ENCODE data around the gene MPC1L.
"Not testable (repeated sequence)": the region's sequence is repeated elsewhere in the genome, so short reads cannot be mapped to it uniquely, and the experiment has no call there.

The MPC1L gene

DNA sequence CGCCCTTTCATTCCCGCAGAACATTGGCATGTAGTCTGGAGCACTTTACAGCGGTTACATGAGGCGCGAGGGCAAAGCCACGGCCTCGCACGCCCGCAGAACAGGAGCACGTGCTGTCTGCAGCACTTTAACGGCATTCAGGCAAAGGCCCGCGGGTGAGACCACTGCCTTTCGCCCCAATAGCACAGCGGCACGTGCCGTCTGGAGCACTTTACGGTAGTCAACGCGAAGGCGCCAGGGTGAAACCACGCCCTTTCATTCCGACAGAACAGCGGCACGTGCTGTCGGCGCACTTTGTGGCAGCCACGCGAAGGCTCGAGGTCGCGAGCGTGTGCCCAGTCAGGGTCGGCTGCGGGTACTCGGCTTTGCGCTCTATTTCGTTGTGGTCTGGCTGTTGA lies at the start of gene MPC1L:
Gene MPC1L, plus strand, starts transcription at position 290 of the 398 bp plus-strand sequence. CDS start 138 bp downstream, outside the sequence.
- DNase-seq, result no peak

DNA sequence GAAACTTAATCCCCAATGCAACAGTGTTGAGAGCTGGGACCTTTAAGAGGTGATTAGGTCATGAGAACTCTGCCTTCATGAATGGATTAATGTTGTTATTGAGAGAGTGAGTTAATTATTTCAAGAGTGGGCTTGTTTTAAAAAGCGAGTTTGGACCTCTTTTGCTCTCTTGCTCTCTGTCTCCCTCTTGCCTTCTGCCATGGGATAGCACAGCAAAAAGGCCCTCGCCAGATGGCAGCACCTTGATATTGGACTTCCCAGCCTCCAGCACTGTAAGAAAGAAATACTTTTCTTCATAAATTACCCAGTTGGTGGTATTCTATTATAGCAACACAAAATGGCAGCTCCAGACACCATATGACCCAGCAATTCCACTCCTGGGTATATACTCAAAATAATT lies 49.5 kb upstream of the MPC1L start:
- DNase-seq, result no peak

DNA sequence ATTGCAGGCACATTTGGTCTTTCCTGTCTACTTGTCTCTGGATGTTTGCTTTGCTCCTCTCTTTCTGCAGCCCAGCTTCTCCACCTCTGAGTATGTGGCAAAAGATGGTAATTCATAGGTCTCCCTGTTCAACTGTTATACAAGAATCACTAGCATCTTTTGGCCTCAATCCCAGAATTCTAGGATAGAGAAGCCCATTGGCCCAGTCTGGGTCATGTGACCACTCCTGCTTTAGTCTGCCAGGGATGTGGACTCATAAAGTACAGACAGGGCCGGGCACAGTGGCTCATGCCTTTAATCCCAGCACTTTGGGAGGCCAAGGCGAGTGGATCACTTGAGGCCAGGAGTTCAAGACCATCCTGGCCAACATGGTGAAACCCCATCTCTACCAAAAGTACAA lies 47.8 kb upstream of the MPC1L start:
- DNase-seq, result not testable (repeated sequence)

DNA sequence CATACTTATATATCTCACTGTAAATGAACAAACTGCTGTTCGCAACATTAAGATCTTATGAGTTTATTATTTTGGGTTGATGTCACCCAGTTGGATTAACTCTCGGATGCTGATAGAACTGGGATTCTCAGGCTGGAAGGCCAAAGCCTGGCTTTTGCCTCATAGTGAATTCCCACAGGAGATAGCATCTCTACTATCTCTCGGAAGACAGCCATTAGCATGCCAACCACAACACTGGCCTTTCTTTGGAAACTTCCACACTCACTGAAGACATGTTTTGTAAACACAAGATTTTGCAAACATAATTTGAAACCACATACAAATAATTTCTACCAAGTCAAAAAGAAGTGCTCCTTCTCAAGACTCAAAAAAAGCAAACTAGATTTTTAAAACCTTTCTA lies 46.9 kb upstream of the MPC1L start:
- no peak for DNase-seq

DNA sequence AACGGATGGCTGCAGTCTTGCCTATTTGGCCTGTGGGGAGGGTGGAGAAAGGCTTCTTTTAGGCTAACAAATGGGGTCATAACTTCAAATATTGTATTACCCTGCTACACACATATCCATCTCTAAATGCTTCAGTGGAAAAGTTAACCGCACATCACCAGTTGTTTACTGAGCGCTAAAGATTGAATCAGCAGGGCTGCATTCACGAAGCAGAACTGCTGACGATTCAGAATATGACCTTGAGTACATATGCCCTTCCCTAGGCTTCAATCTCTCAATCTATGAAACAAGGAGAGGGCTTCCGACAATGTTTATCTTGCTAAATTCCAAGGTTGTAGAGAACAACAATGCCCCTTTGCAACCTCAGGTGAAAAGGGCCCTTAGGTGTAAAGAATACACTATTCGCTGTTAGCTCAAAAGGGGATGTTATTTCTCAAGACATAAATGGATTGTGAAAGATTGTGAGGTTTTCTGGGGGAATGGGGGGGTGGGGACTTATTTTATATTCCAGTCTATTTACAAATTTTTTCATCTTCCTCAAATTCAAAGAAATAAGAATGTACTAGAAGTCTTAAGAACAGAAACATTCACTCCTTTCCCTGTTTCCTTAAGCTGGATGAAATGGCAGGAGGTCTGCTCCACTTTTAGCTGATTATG lies 45.1 kb upstream of the MPC1L start:
- DNase-seq, result no peak

GRCh38 chrX:40579141-40579540 lies 44.1 kb upstream of the MPC1L start:
- DNase-seq, result no peak

DNA sequence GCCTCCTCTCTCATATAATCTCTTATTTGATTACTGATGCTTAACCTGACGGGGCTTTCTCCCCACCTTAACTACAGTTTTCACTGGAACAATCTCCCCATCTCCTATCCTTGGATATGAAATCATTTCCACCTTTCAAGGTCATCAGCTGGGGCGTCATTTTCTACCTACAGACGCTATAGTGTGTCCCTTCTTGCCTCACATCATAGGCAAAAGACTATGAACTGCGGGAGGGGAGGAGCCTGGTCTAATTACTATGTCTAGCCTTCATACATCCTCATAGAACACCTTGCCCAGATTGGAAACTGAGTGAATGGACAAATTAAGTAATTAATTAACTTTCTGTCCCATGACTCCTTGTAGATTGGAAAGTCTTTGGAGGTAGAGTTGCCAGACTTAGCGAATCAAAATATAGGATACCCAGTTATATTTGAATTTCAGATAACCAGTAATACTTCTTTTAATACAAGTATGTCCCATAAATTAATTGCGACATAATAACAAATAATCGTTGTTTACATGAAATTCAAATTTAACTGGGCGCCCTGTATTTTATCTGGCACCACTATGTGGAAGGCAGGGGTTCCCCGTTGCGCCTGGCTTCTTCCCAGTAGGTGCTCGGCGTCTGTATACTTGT lies 43.2 kb upstream of the MPC1L start:
- DNase-seq, result no peak

GRCh38 chrX:40580537-40581335 lies 42.5 kb upstream of the MPC1L start, which contains the start of gene ATP6AP2:
Gene ATP6AP2 (plus strand): TSS chrX:40580970. CDS start chrX:40581066, 96 bp downstream.
- peak; percentile 90 for DNase-seq

DNA sequence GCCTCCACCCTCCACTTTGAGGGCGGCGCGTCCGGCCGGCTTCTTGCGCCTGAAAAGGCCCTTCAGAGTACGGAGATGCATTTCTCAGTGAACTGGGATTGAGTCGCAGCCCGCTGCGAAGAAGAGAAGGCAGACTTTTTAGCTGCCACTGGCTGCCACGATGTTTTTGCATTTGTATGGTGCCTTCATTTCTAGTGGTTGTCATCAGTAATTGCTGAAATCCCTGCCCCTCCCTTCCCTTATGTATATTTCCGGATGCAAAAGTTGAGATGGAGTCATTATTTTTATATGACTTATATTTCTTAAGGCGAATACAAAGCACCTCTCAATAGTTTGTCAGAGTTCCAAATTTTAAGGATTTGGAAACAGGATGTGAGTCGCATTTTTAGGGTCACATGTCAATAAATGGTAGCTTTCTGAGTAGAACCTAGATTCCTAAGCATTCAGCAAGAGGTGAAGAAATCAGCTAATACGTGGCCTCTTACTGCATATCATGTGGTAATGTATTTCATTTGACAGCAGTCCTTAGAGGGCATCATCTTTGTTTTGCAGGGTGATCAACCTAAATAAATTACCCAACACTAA lies 41.8 kb upstream of the MPC1L start:
- DNase-seq, result no peak

- not testable (repeated sequence) for DNase-seq
Observed at GRCh38 chrX:40582178-40582577, 41.0 kb upstream of the MPC1L start.

DNA sequence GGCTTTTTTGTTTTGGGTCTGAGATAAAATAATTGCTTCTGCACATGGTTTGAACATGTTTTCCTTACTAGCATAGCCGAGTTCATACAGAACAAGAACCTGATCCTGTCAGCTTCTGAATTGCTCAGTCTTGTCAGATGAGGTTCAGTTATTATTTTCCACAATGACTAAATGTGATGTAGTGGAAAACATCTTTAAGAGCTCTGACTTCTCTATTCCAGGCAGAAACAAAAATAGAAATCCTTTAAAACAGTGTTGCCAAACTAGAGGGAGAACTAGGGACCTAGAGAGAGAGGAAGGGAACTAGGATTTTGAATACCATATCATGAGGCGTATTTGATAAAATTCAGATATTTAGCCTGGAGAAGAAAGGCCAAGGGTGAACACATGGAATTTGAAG lies 40.4 kb upstream of the MPC1L start:
- DNase-seq, result no peak

GRCh38 chrX:40587623-40588022 lies 35.6 kb upstream of the MPC1L start:
- DNase-seq, result not testable (repeated sequence)

- not testable (repeated sequence) for DNase-seq
Observed at GRCh38 chrX:40589616-40590321, 33.5 kb upstream of the MPC1L start.

GRCh38 chrX:40603446-40603845 lies 19.8 kb upstream of the MPC1L start:
- no peak for DNase-seq

GRCh38 chrX:40607381-40607780 lies 15.8 kb upstream of the MPC1L start:
- DNase-seq, result no peak

DNA sequence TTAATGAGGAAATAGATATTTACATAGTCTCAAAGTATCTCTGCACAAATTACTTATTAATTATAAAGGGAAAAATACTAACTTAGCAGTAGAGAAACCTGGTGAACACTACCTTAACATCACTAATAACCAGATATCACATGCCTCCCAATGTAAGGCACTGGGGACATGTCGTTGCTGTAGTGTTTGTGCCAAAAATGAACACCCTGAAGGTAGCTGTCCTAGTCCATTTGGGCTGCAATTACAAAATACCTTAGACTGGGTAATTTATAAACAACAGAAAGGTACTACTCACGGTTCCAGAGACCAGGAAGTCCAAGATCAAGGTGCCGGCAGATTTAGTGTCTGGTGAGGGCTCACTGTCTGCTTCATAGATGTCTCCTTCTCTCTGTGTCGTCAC lies 10.7 kb upstream of the MPC1L start:
- DNase-seq, result no peak

GRCh38 chrX:40615976-40616375 lies 7.3 kb upstream of the MPC1L start:
- DNase-seq, result no peak

DNA sequence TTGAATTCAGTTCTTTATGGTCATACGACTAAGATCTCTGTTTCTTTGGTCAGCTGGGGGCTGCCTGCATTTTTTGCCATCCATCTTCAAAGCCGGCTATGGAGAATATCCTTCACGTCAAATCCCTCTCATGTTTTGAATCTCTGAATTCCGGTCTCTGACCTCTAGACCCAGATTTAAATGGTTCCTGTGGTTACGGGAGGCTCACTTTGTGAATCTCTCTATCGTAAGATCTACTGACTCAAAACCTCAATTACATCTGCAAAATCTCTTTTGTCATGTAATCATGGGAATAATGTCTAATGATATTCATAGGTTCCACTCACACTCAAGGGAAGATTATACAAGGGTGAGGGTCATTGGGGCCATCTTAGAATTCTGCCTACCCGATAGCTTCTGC lies 5.7 kb upstream of the MPC1L start:
- DNase-seq, result no peak

GRCh38 chrX:40622479-40623138 lies 619 bp upstream of the MPC1L start:
- DNase-seq, result no peak

DNA sequence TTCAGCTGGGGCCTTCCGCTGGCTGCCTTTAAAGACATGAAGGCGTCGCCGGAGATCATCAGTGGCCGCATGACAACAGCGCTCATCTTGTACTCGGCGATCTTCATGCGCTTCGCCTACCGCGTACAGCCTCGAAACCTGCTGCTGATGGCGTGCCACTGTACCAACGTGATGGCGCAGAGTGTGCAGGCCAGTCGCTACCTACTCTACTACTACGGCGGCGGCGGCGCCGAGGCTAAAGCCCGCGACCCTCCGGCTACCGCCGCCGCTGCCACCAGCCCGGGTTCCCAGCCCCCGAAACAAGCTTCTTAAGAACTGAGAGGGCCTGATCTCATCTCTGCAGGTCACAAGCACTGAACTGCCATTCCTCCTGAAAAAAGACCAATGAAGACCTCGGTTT lies 437 bp downstream of the MPC1L start:
- DNase-seq, result no peak

DNA sequence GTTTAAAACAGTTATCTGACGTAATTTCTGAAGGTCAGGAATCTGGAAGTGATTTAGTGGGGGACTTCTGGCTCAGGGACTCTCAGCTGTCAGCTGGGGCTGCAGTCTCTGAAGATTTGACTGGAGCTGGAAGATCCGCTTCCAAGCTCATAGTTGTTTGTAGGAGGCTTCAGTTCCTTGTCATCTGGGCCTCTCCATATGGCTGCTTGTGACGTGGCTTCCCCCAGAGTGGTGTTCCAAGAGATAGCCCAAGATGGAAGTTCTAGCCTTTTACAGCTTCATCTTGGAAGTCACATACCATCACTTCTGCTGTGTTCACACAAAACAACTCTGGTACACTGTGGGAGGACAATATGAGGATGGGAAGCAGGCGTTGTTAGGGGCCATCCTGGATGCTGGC lies 2.1 kb downstream of the MPC1L start:
- DNase-seq, result no peak

DNA sequence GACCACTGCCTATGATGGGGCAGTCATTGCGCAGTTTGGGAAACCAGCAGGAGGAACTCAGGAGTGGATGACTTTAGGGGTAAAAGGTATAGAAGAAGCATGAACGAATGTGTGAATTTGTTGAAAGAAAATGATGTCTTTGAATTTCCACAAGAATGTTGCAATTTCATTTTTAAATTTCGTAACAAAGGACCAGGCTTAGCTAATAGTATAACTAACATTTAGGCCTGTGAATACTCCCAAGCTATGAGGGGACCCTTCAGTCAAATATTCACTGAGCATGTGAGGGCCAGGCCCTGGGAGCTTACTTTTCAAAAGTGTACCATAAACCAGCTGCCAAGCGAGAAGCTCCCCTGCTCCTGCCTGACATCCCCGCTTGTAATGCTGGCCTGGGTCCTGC lies 5.3 kb downstream of the MPC1L start:
- DNase-seq, result no peak

All from right forelimb (tissue), 1 donor.